GM12878 (cell line): ENCODE results near the gene CMTM2. TPM values are rescaled to one million over a fixed set of nuclear protein-coding genes. Genes with fewer than 3 reads are reported as not detected.
A peak's percentile ranks its signal among the peaks of the same experiment; 100 is the strongest.

Experiments used
- ATAC-seq: fragments of 200-7000 bp; cut with Tn5 transposase; 3 replicates; pipeline ENCODE4 v1.9.1; 2020; ENCODE audit warnings: mild to moderate bottlenecking, moderate library complexity
- Bru-seq: library from RNA; stranded (reverse); fragments of 400-500 nt; gene quantifications from one replicate; lab custom pipeline; 2021; lab: Mats Ljungman, UMichigan
- BruChase-seq, 2 experiments: library from RNA; stranded (reverse); fragments of 400-500 nt; gene quantifications; one replicate each; lab custom pipeline; 2021; lab: Mats Ljungman, UMichigan
- BruUV-seq: library from RNA; stranded (reverse); fragments of 400-500 nt; replicated peaks from 2 replicates; lab custom pipeline; 2021; lab: Mats Ljungman, UMichigan
- CTCF ChIA-PET: fragments of 300-600 bp; sonication (Branson Sonifier 250); formaldehyde crosslinking; extraction: SDS; loops from one replicate; lab custom pipeline; 2021; ENCODE audit warnings: inconsistent platforms; lab: Yijun Ruan, JAX
- POLR2A ChIA-PET: fragments of 350-600 bp; formaldehyde crosslinking; extraction: SDS; loops from one replicate; lab custom pipeline; 2021; ENCODE audit warnings: inconsistent platforms; lab: Charles Lee
- RAD21 ChIA-PET: fragments of 300-600 bp; sonication (Branson Sonifier 250); formaldehyde crosslinking; loops from one replicate; lab custom pipeline; 2023; ENCODE audit warnings: antibody characterized with exemption; ENCODE audit not compliant: unreplicated experiment; lab: Charles Lee
- SMC1A ChIA-PET: fragments of 300-600 bp; sonication (Branson Sonifier 250); formaldehyde crosslinking; loops from one replicate; lab custom pipeline; 2023; ENCODE audit not compliant: unreplicated experiment, uncharacterized antibody; lab: Charles Lee
- DNase-seq: peaks from one replicate; pipeline ENCODE4 v3.0.0-alpha.2; 2011; ENCODE audit warnings: low read depth, low spot score
- FAIRE-seq: peaks from 3 replicates; lab custom pipeline; 2011; peaks lifted over from hg19 to GRCh38; lab: Jason Lieb, UNC
- H2AFZ ChIP-seq: 2 replicates; pipeline ENCODE4 v1.6.0; 2011; ENCODE audit warnings: low read depth, low read length, control low read depth; ENCODE audit not compliant: control insufficient read depth
- H3K27ac ChIP-seq: 2 replicates; pipeline ENCODE4 v1.5.1; 2011; ENCODE audit warnings: control low read depth; ENCODE audit not compliant: control insufficient read depth, insufficient read depth
- H3K27me3 ChIP-seq, 2 experiments: replicated peaks in 1 of 2; 2 replicates each; pipeline versions ENCODE4 v1.6.0 to v1.6.1; 2011; ENCODE audit warnings: low read length in 1 of 2; ENCODE audit not compliant: control insufficient read depth in 2 of 2, insufficient read depth in 2 of 2
- H3K36me3 ChIP-seq, 2 experiments: 2 replicates each; pipeline ENCODE4 v1.5.1; 2011; ENCODE audit warnings: low read length in 1 of 2; ENCODE audit not compliant: control insufficient read depth in 2 of 2, insufficient read depth in 2 of 2
- H3K4me1 ChIP-seq: 2 replicates; pipeline ENCODE4 v1.6.1; 2011; ENCODE audit warnings: mild to moderate bottlenecking, low read length, moderate library complexity, mixed read lengths; ENCODE audit not compliant: control insufficient read depth, insufficient read depth
- H3K4me2 ChIP-seq: 2 replicates; pipeline ENCODE4 v1.6.0; 2011; ENCODE audit warnings: control low read depth; ENCODE audit not compliant: control insufficient read depth, insufficient read depth
- H3K4me3 ChIP-seq: fragments of 200-600 bp; sonication (generic); 2 replicates; pipeline ENCODE4 v1.5.1; 2016
- H3K79me2 ChIP-seq: 2 replicates; pipeline ENCODE4 v1.6.0; 2011; ENCODE audit warnings: low read length; ENCODE audit not compliant: control insufficient read depth, insufficient read depth
- H3K9ac ChIP-seq: 2 replicates; pipeline ENCODE4 v1.8.0; 2011; ENCODE audit warnings: low read length, control low read depth, mixed read lengths; ENCODE audit not compliant: control insufficient read depth, insufficient read depth
- H3K9me3 ChIP-seq: replicated peaks from 3 replicates; pipeline ENCODE4 v1.5.1; 2011; ENCODE audit warnings: mild to moderate bottlenecking, low read length; ENCODE audit not compliant: control insufficient read depth, insufficient read depth
- H4K20me1 ChIP-seq: 2 replicates; pipeline ENCODE4 v1.6.0; 2011; ENCODE audit not compliant: control insufficient read depth, insufficient read depth
- BHLHE40 ChIP-seq, 2 experiments: fragments of 450-650 bp in 1 of 2; IDR thresholded peaks; 2 replicates each; pipeline ENCODE4 v1.6.1; 2011 to 2017; ENCODE audit warnings: low read depth in 2 of 2, borderline replicate concordance in 1 of 2, improper control_type of control experiment in 1 of 2, low read length in 1 of 2, mild to moderate bottlenecking in 1 of 2
- EZH2 ChIP-seq: IDR thresholded peaks from 2 replicates; pipeline ENCODE4 v1.6.1; 2012; ENCODE audit warnings: low read depth, mild to moderate bottlenecking, control low read depth, inconsistent platforms, low read length, borderline replicate concordance; ENCODE audit not compliant: control insufficient read depth
- MEF2B ChIP-seq: fragments of 450-650 bp; IDR thresholded peaks from 2 replicates; pipeline ENCODE4 v1.6.1; 2018; ENCODE audit warnings: mild to moderate bottlenecking, moderate library complexity; ENCODE audit not compliant: partially characterized antibody, poor library complexity, severe bottlenecking
- NFXL1 ChIP-seq: fragments of 450-650 bp; IDR thresholded peaks from 2 replicates; pipeline ENCODE4 v1.6.1; 2017; ENCODE audit warnings: antibody characterized with exemption, mild to moderate bottlenecking, borderline replicate concordance
- RBBP5 ChIP-seq: fragments of 200-600 bp; sonication (generic); conservative IDR thresholded peaks from 2 replicates; pipeline ENCODE4 v1.6.1; 2016
- SREBF2 ChIP-seq: IDR thresholded peaks from 2 replicates; pipeline ENCODE4 v1.6.1; 2012; ENCODE audit warnings: mild to moderate bottlenecking, low read length
- STAT1 ChIP-seq: fragments of 450-650 bp; conservative IDR thresholded peaks from 2 replicates; pipeline ENCODE4 v1.6.1; 2014; ENCODE audit warnings: antibody characterized with exemption, mild to moderate bottlenecking
- SUZ12 ChIP-seq: fragments of 200-600 bp; sonication (generic); IDR thresholded peaks from one replicate; pipeline ENCODE4 v1.6.1; 2018; ENCODE audit warnings: antibody characterized with exemption, mild to moderate bottlenecking; ENCODE audit not compliant: unreplicated experiment
- TCF3 ChIP-seq: IDR thresholded peaks from 2 replicates; pipeline ENCODE4 v1.6.1; 2012; ENCODE audit warnings: low read depth, mild to moderate bottlenecking, low read length, borderline replicate concordance; ENCODE audit not compliant: insufficient read depth
- TCF7 ChIP-seq: IDR thresholded peaks from 2 replicates; pipeline ENCODE4 v1.6.1; 2014; ENCODE audit warnings: antibody characterized with exemption, borderline replicate concordance
- ZNF384 ChIP-seq: IDR thresholded peaks from 2 replicates; pipeline ENCODE4 v1.6.1; 2012; ENCODE audit warnings: low read depth, mild to moderate bottlenecking, low read length, improper control_type of control experiment, borderline replicate concordance
- WGBS: methylation state at CpG from one replicate; pipeline ENCODE4 v1.1.6; 2016; ENCODE audit warnings: low lambda C conversion rate; ENCODE audit not compliant: insufficient replicate concordance, insufficient coverage; ENCODE audit errors: missing lambda C conversion rate; 5-methylcytosine and 5-hydroxymethylcytosine counted together
- in situ Hi-C: fragments of 300-500 bp; cut with MboI; formaldehyde crosslinking; loops from 9 replicates; pipeline ENCODE4 v1.14.3; 2018; ENCODE audit warnings: mixed read lengths
- intact Hi-C: fragments of 100-400 bp; cut with micrococcal nuclease; formaldehyde crosslinking; loops from one replicate; pipeline ENCODE4 v1.14.2; 2022; ENCODE audit not compliant: unreplicated experiment
- long read RNA-seq, 2 experiments: library from polyadenylated mRNA; unstranded; transcript quantifications; one replicate each; pipeline ENCODE4 v2.0.0, GENCODE V29; 2019 to 2020
- polyA minus RNA-seq, 3 experiments: library from RNA; depleted of rRNA, polyadenylated mRNA; stranded (reverse); fragments of >200 nt; gene quantifications; 2 replicates each; pipeline ENCODE4 v1.2.3, GENCODE V29; 2011
- polyA plus RNA-seq, 11 experiments: library from polyadenylated mRNA; depleted of rRNA in 4 of 11; unstranded in 6 of 11; stranded (reverse) in 5 of 11; fragments of >200 nt; fragmentation: Nextera tagmentation in 4 of 11; fragmentation: Illumina TruSeq in 1 of 11; extraction: Ambion mirVana in 4 of 11; extraction: Trizol in 1 of 11; gene quantifications; 1 replicate in 1 of 11; 2 replicates in 10 of 11; pipeline versions ENCODE4 v1.2.1 to v1.2.3, GENCODE V29; 2011 to 2016; ENCODE audit warnings: inconsistent platforms in 2 of 11, missing spikeins in 2 of 11, low read depth in 1 of 11
- total RNA-seq, 4 experiments: library from RNA; depleted of rRNA in 3 of 4; stranded (reverse); fragments of >200 nt in 3 of 4; fragmentation: Illumina TruSeq in 1 of 4; extraction: Trizol in 1 of 4; gene quantifications; 2 replicates each; pipeline versions ENCODE4 v1.2.1 to v1.2.3, GENCODE V29; 2013 to 2021
- TF ChIP-seq, protein P1 (sequence below): IDR thresholded peaks from 2 replicates; pipeline ENCODE4 v1.6.1; 2011; ENCODE audit warnings: low read depth, low read length, improper control_type of control experiment, borderline replicate concordance

The CMTM2 gene
- total RNA-seq (2013; cell fraction: nucleolus; rRNA removed): not detected in 2 replicates
- total RNA-seq (2014; rRNA removed) (0.34 TPM in 1 of 2 replicates, not detected in the other), total RNA-seq (2014; rRNA removed; fragmentation: Illumina TruSeq; extraction: Trizol) (not detected in 2 replicates), total RNA-seq (2021) (not detected in 2 replicates), polyA plus RNA-seq (2011; rRNA removed) (not detected in 2 replicates), polyA plus RNA-seq (2014; fragmentation: Illumina TruSeq; extraction: Trizol) (not detected in 2 replicates), polyA plus RNA-seq (2014; fragmentation: Nextera tagmentation; extraction: Ambion mirVana) (not detected), polyA plus RNA-seq (2014; rRNA removed) (0.26 TPM in 1 of 2 replicates, not detected in the other), polyA plus RNA-seq (2016; fragmentation: Nextera tagmentation; extraction: Ambion mirVana) (not detected), polyA minus RNA-seq (2011; rRNA and poly(A)+ RNA removed) (not detected in 2 replicates), Bru-seq, nascent RNA (percentile 13 among the genes with signal in this experiment), BruChase-seq, experiment 1, labeled RNA remaining after a 6-hour chase (percentile 27 among the genes with signal in this experiment), BruChase-seq, experiment 2, labeled RNA remaining after a 2-hour chase (percentile 27 among the genes with signal in this experiment)
- polyA plus RNA-seq (2011; ENCODE audit: low read depth): not detected
- 0.04 TPM in 1 of 2 replicates, not detected in the other for polyA plus RNA-seq (2011; cell fraction: cytosol; rRNA removed)
- not detected in 2 replicates for polyA plus RNA-seq (2011; cell fraction: nucleus; rRNA removed)
- not detected in 2 replicates for polyA plus RNA-seq (2012)
- polyA minus RNA-seq (2011; cell fraction: cytosol; rRNA and poly(A)+ RNA removed): not detected in 2 replicates
- polyA minus RNA-seq (2011; cell fraction: nucleus; rRNA and poly(A)+ RNA removed): not detected in 2 replicates
- long read RNA-seq, experiment 1: 0 reads
- long read RNA-seq, experiment 2: 0 reads

GRCh38 chr16:66578651-66579531 is at the start of gene CMTM2:
Gene CMTM2, plus strand, starts transcription at chr16:66579463. Its CDS starts 145 bp downstream, at chr16:66579608.
- WGBS: 23% methylated on average over 77 of the region's 77 CpGs
- no peak within 1 kb of the TSS for H2AFZ ChIP-seq
- peak within 1 kb of the TSS; percentile 15; the same call in 1 of the 2 replicates for H3K4me2 ChIP-seq

More at GRCh38 chr16:66578651-66579531, at the start of gene CMTM2:
- H3K9me3 ChIP-seq: no peaks in the 10 kb centered on the region
- H3K4me1 ChIP-seq: peaks cover 3% of the 10 kb centered on the region; the same call in 1 of the 2 replicates
- no peak for FAIRE-seq
- peaks cover 7 to 13% of the 10 kb centered on the region in 2 experiments for H3K27me3 ChIP-seq
- intact Hi-C loops: no loop called here
- H3K36me3 ChIP-seq: no peaks in the 10 kb centered on the region
- H3K9ac ChIP-seq: no peak within 1 kb of the TSS
- peak; percentile 33; the same call in 2 of the 3 replicates for ATAC-seq
- no peaks in the 10 kb centered on the region for H3K79me2 ChIP-seq
- ChIA-PET CTCF (no interaction called here), POLR2A (no interaction called here)
- BruUV-seq: no TSS peak
- no peak for DNase-seq
- in situ Hi-C loops: no loop called here
- TF ChIP-seq TCF3 (no peak), NFXL1 (no peak), BHLHE40 (IDR thresholded peaks at IDR 0.05; ENCODE audit: borderline replicate concordance in 1 of 2, low read depth in 2 of 2, low read length in 1 of 2) (peak in 1 of 2 experiments; percentile 23; a peak in 1 of 4 replicates), TCF7 (no peak), STAT1 (no peak), SUZ12 (peak; percentile 60), ZNF384 (no peak), SREBF2 (no peak), EZH2 (0 out of 2 replicates have a peak, but pooled peaks have one; percentile 56), MEF2B (no peak), RBBP5 (no peak)
- TF ChIP-seq, protein P1, sequence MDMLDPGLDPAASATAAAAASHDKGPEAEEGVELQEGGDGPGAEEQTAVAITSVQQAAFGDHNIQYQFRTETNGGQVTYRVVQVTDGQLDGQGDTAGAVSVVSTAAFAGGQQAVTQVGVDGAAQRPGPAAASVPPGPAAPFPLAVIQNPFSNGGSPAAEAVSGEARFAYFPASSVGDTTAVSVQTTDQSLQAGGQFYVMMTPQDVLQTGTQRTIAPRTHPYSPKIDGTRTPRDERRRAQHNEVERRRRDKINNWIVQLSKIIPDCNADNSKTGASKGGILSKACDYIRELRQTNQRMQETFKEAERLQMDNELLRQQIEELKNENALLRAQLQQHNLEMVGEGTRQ: no peak
- TF ChIP-seq, all 136 proteins: peak for 3
- ChIA-PET SMC1A (interaction anchor here (0.7 to 1.2 kb wide), 2 partner anchors 15 to 25 kb away, joined by 3 to 4 read pairs; no protein-coding TSS in a partner anchor), RAD21 (no interaction called here)
- Histone ChIP-seq H3K27ac (no peak within 1 kb of the TSS), H3K4me3 (no peak within 1 kb of the TSS), H4K20me1 (no peaks in the 10 kb centered on the region)
